ENCODE results near the gene MSI2. TPM values are rescaled to one million over a fixed set of nuclear protein-coding genes. Genes with fewer than 3 reads are reported as not detected.

The MSI2 gene
- total RNA-seq, 1 donor from 2014 or later, result 67.9 TPM

DNA sequence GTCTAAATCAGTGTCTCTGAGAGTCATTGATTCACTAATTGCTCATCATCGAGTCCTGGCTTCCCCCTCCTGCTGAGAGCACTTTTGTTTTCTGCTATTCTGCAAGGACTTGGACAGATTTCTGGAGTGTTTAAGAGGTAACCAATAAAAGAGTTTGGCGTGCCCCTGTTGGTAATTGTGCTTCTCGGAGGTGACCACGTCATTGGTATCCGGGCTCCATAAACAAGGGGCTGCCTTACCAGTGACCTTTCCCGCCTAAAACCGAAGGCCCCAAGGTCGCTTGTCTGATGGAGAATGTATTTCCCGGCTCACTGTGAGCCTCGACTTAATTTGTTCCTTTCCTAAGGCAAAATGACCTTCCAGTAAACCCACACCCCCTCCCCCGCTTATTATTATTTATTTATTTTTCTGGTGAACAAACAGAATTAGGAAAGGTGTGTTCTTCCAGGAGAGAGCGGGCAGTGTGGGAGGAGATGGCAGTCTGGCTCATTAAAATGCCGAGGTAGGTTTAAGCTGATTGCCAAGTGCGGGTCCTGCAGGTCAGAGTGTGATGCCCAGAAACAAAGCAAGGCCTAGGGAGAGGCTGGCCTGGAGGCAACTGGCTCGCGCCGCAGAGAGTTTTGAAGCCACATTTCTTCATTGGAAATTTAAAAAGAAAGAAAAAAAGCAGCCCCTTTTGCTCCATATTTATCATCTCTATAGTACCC, 30.2 kb downstream of the MSI2 start:
- no peak overlapping the region for H3K27ac ChIP-seq (ENCODE audit: low read depth, low read length)
- H3K9ac ChIP-seq (ENCODE audit: low read length), result peak overlapping the region; percentile 11
- H3K9me3 ChIP-seq (ENCODE audit: insufficient read depth, low read depth, low read length), result no peaks in the 10 kb centered on the region
- peaks cover 34% of the 10 kb centered on the region for H3K4me1 Mint-ChIP-seq (ENCODE audit: low read depth, unreplicated experiment)
- FAIRE-seq (no peak), DNase-seq (ENCODE audit: low read depth) (no peak)
- peaks cover 11% of the 10 kb centered on the region for H3K36me3 Mint-ChIP-seq (ENCODE audit: low read depth, unreplicated experiment)
- H3K4me2 ChIP-seq (ENCODE audit: low read length), result peak overlapping the region; percentile 36
- no peaks in the 10 kb centered on the region for H3K27me3 ChIP-seq (ENCODE audit: insufficient read depth, low read length)
- no peak overlapping the region for H3K4me3 ChIP-seq (ENCODE audit: insufficient read depth, low read depth, low read length)
- H3K4me1 ChIP-seq (ENCODE audit: insufficient read depth, low read length), result peaks cover 32% of the 10 kb centered on the region
- no peaks in the 10 kb centered on the region for H3K27me3 Mint-ChIP-seq (ENCODE audit: low read depth, unreplicated experiment)
- no peaks in the 10 kb centered on the region for H3K9me3 Mint-ChIP-seq (ENCODE audit: unreplicated experiment)
- peaks cover 33% of the 10 kb centered on the region for H3K79me2 ChIP-seq (ENCODE audit: insufficient read depth, low read length)
- H3K4me3 Mint-ChIP-seq (ENCODE audit: unreplicated experiment), result no peak overlapping the region
- H4K20me1 ChIP-seq (ENCODE audit: insufficient read depth, low read length), result peaks cover 50% of the 10 kb centered on the region
- no peak overlapping the region for H3K27ac Mint-ChIP-seq (ENCODE audit: unreplicated experiment)
- TF ChIP-seq EZH2 (IDR thresholded peaks at IDR 0.05; ENCODE audit: insufficient read depth, low read length), result no peak
- H2AFZ ChIP-seq (ENCODE audit: low read depth, low read length), result no peak overlapping the region
- H3K36me3 ChIP-seq (ENCODE audit: insufficient read depth, low read length), result no peaks in the 10 kb centered on the region

DNA sequence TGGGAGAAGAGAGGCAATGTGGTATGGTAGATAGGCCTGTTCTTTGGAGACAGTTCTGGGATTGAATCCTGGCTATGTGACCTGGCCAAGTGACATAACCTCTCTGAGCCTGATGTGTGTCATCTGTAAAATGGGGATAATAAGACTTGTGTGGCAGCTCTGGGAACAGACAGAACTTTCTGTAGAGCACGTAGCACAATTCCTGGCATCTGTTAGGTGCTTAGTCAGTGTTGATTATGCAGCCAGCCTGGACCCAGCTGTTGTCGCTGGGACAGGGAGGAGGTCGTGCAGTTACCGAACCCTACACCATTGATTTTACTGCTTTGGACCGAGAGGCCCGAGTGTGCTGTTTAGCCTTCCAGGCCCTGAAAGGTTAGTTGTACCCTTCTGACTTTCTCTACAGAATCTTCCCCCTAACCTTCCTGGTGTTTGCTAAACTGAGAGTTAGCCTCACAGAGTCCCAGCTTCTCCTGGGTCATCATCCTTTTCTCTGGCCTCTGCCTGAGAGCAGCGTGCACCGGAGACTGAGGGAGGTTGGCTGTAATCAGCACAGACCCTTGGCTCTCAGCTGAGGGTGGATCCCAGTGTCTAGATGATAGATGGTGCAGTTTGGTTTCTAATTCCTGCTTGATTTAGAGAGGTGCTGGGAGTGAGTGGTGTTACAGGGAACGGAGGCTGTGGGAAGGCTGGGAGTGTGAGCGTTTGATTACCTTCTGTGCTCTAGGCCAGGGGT, 31.9 kb downstream of the MSI2 start:
- Mint-ChIP-seq H3K27me3 (ENCODE audit: low read depth, unreplicated experiment) (no peaks in the 10 kb centered on the region), H3K27ac (ENCODE audit: unreplicated experiment) (peak overlapping the region; percentile 15), H3K4me3 (ENCODE audit: unreplicated experiment) (no peak overlapping the region), H3K36me3 (ENCODE audit: low read depth, unreplicated experiment) (peaks cover 11% of the 10 kb centered on the region), H3K9me3 (ENCODE audit: unreplicated experiment) (no peaks in the 10 kb centered on the region), H3K4me1 (ENCODE audit: low read depth, unreplicated experiment) (peaks cover 36% of the 10 kb centered on the region)
- Histone ChIP-seq H3K27ac (ENCODE audit: low read depth, low read length) (no peak overlapping the region), H3K4me3 (ENCODE audit: insufficient read depth, low read depth, low read length) (no peak overlapping the region), H3K4me2 (ENCODE audit: low read length) (no peak overlapping the region), H3K36me3 (ENCODE audit: insufficient read depth, low read length) (no peaks in the 10 kb centered on the region), H3K4me1 (ENCODE audit: insufficient read depth, low read length) (peaks cover 37% of the 10 kb centered on the region), H3K9me3 (ENCODE audit: insufficient read depth, low read depth, low read length) (no peaks in the 10 kb centered on the region), H3K79me2 (ENCODE audit: insufficient read depth, low read length) (peaks cover 35% of the 10 kb centered on the region), H3K9ac (ENCODE audit: low read length) (no peak overlapping the region), H4K20me1 (ENCODE audit: insufficient read depth, low read length) (peaks cover 39% of the 10 kb centered on the region), H3K27me3 (ENCODE audit: insufficient read depth, low read length) (no peaks in the 10 kb centered on the region), H2AFZ (ENCODE audit: low read depth, low read length) (no peak overlapping the region)
- DNase-seq (ENCODE audit: low read depth) (no peak), FAIRE-seq (no peak)
- no peak for TF ChIP-seq EZH2 (IDR thresholded peaks at IDR 0.05; ENCODE audit: insufficient read depth, low read length)

DNA sequence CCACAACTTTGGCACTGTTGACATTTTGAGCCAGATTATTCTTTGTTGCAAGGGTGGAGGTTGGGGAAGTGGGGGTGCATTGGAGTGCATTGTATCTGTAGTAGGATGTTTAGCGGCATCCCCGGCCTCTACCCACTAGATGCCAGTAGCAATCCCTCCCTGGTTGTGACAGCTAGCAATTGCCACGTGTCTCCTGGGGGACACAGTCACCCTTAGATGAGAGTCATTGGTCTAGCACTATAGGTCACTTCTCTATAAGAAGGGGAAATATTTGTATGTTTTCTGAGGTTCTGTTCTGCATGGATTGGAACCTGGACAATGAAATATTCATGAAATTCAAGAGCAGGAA, 32.4 kb downstream of the MSI2 start:
- TF ChIP-seq, protein P1, sequence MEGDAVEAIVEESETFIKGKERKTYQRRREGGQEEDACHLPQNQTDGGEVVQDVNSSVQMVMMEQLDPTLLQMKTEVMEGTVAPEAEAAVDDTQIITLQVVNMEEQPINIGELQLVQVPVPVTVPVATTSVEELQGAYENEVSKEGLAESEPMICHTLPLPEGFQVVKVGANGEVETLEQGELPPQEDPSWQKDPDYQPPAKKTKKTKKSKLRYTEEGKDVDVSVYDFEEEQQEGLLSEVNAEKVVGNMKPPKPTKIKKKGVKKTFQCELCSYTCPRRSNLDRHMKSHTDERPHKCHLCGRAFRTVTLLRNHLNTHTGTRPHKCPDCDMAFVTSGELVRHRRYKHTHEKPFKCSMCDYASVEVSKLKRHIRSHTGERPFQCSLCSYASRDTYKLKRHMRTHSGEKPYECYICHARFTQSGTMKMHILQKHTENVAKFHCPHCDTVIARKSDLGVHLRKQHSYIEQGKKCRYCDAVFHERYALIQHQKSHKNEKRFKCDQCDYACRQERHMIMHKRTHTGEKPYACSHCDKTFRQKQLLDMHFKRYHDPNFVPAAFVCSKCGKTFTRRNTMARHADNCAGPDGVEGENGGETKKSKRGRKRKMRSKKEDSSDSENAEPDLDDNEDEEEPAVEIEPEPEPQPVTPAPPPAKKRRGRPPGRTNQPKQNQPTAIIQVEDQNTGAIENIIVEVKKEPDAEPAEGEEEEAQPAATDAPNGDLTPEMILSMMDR (IDR thresholded peaks at IDR 0.05; ENCODE audit: insufficient read depth, low read depth, low read length), result no peak
- no peak for TF ChIP-seq EZH2 (IDR thresholded peaks at IDR 0.05; ENCODE audit: insufficient read depth, low read length)
- Histone ChIP-seq H2AFZ (ENCODE audit: low read depth, low read length) (no peak overlapping the region), H3K9ac (ENCODE audit: low read length) (no peak overlapping the region), H4K20me1 (ENCODE audit: insufficient read depth, low read length) (peaks cover 35% of the 10 kb centered on the region), H3K4me1 (ENCODE audit: insufficient read depth, low read length) (peaks cover 39% of the 10 kb centered on the region), H3K4me2 (ENCODE audit: low read length) (no peak overlapping the region), H3K27ac (ENCODE audit: low read depth, low read length) (no peak overlapping the region), H3K4me3 (ENCODE audit: insufficient read depth, low read depth, low read length) (no peak overlapping the region), H3K79me2 (ENCODE audit: insufficient read depth, low read length) (peaks cover 31% of the 10 kb centered on the region), H3K9me3 (ENCODE audit: insufficient read depth, low read depth, low read length) (no peaks in the 10 kb centered on the region), H3K36me3 (ENCODE audit: insufficient read depth, low read length) (no peaks in the 10 kb centered on the region), H3K27me3 (ENCODE audit: insufficient read depth, low read length) (no peaks in the 10 kb centered on the region)
- FAIRE-seq (no peak), DNase-seq (ENCODE audit: low read depth) (no peak)
- H3K27me3 Mint-ChIP-seq (ENCODE audit: low read depth, unreplicated experiment), result no peaks in the 10 kb centered on the region
- no peaks in the 10 kb centered on the region for H3K9me3 Mint-ChIP-seq (ENCODE audit: unreplicated experiment)
- peaks cover 38% of the 10 kb centered on the region for H3K4me1 Mint-ChIP-seq (ENCODE audit: low read depth, unreplicated experiment)
- peaks cover 11% of the 10 kb centered on the region for H3K36me3 Mint-ChIP-seq (ENCODE audit: low read depth, unreplicated experiment)
- peak overlapping the region; percentile 15 for H3K27ac Mint-ChIP-seq (ENCODE audit: unreplicated experiment)
- H3K4me3 Mint-ChIP-seq (ENCODE audit: unreplicated experiment), result no peak overlapping the region
